GM20431 (cell line): ENCODE data around the gene NCR2.

Experiments
- in situ Hi-C: fragments of 300-500 bp; cut with MseI, MboI; formaldehyde crosslinking; loops from one replicate; pipeline ENCODE4 v1.15.0; 2020; ENCODE audit warnings: low sequenced_read_pairs; ENCODE audit not compliant: unreplicated experiment

NCR2 gene

GRCh38 chr6:41356825-41357224 is 21.4 kb downstream of the NCR2 start:
- in situ Hi-C loops: no loop called here

GRCh38 chr6:41358503-41358902 is 23.1 kb downstream of the NCR2 start:
- in situ Hi-C loops: no loop called here

- in situ Hi-C loops: no loop called here
Measured at GRCh38 chr6:41359617-41360313, 24.4 kb downstream of the NCR2 start.

- in situ Hi-C loops: no loop called here
Measured at GRCh38 chr6:41360314-41360685, 24.9 kb downstream of the NCR2 start.

- in situ Hi-C loops: no loop called here
Measured at GRCh38 chr6:41366150-41366549, 30.7 kb downstream of the NCR2 start.

- in situ Hi-C loops: no loop called here
Measured at GRCh38 chr6:41367061-41367460, 31.7 kb downstream of the NCR2 start.

- in situ Hi-C loops: no loop called here
Measured at GRCh38 chr6:41367700-41368099, 32.3 kb downstream of the NCR2 start.

- in situ Hi-C loops: no loop called here
Measured at GRCh38 chr6:41370488-41371111, 35.2 kb downstream of the NCR2 start.

GRCh38 chr6:41371461-41371991 is 36.1 kb downstream of the NCR2 start:
- in situ Hi-C loops: no loop called here

GRCh38 chr6:41371992-41372831 is 36.8 kb downstream of the NCR2 start:
- in situ Hi-C loops: no loop called here

GRCh38 chr6:41372832-41373626 is 37.6 kb downstream of the NCR2 start:
- in situ Hi-C loops: no loop called here

- in situ Hi-C loops: no loop called here
Measured at GRCh38 chr6:41373627-41373918, 38.2 kb downstream of the NCR2 start.

GRCh38 chr6:41373919-41374617 is 38.7 kb downstream of the NCR2 start:
- in situ Hi-C loops: no loop called here

GRCh38 chr6:41374618-41375590 is 39.5 kb downstream of the NCR2 start:
- in situ Hi-C loops: no loop called here

- in situ Hi-C loops: no loop called here
Measured at GRCh38 chr6:41375598-41376151, 40.3 kb downstream of the NCR2 start.

GRCh38 chr6:41376176-41376575 is 40.8 kb downstream of the NCR2 start:
- in situ Hi-C loops: no loop called here

- in situ Hi-C loops: no loop called here
Measured at GRCh38 chr6:41377071-41377470, 41.7 kb downstream of the NCR2 start.

GRCh38 chr6:41379306-41379705 is 43.9 kb downstream of the NCR2 start:
- in situ Hi-C loops: no loop called here
